Measurements from ENCODE around the gene SLC34A1. TPM values are rescaled to one million over a fixed set of nuclear protein-coding genes. Genes with fewer than 3 reads are reported as not detected.
A peak's percentile ranks its signal among the peaks of the same experiment; 100 is the strongest.

SLC34A1 gene
- total and polyA plus RNA-seq, 2 of the 13 experiments (the other 11 are each of a cell fraction or from before 2014, with no cell fraction given), result 0.03 to 0.20 TPM

GRCh38 chr5:177446200-177447065 lies 62.2 kb downstream of the SLC34A1 start, which contains the start of gene PRR7 (continued):
- TF ChIP-seq ZNF704 (CRISPR knock-in tag; IDR thresholded peaks at IDR 0.05; ENCODE audit: borderline replicate concordance) (no peak), MAZ (IDR thresholded peaks at IDR 0.05; ENCODE audit: borderline replicate concordance, low read depth, low read length) (no peak), MAZ (CRISPR knock-in tag; IDR thresholded peaks at IDR 0.05; ENCODE audit: low read depth) (peak; percentile 72; the same call in 1 of the 2 replicates), AGO1 (IDR thresholded peaks at IDR 0.05; ENCODE audit: low read depth, low read length, poor library complexity, severe bottlenecking) (peak; percentile 97), ZBTB34 (CRISPR knock-in tag; IDR thresholded peaks at IDR 0.05) (no peak), ZNF446 (CRISPR knock-in tag; IDR thresholded peaks at IDR 0.05) (0 out of 2 replicates have a peak, but pooled peaks have one; percentile 60), PAXIP1 (CRISPR knock-in tag; conservative IDR thresholded peaks at IDR 0.05) (no peak), GMEB1 (CRISPR knock-in tag; IDR thresholded peaks at IDR 0.05; ENCODE audit: borderline replicate concordance) (no peak), ZNF383 (CRISPR knock-in tag; IDR thresholded peaks at IDR 0.05; ENCODE audit: borderline replicate concordance) (no peak), SKIL (CRISPR knock-in tag; IDR thresholded peaks at IDR 0.05; ENCODE audit: borderline replicate concordance) (no peak), BCL3 (CRISPR knock-in tag; IDR thresholded peaks at IDR 0.05) (peak; percentile 69; the same call in 1 of the 2 replicates), POLR2G (IDR thresholded peaks at IDR 0.05; ENCODE audit: low read depth, low read length) (peak; percentile 50), POLR2AphosphoS2 (IDR thresholded peaks at IDR 0.05; ENCODE audit: low read depth, low read length) (no peak), ZFP36L2 (CRISPR knock-in tag; IDR thresholded peaks at IDR 0.05) (no peak), POLR2A (IDR thresholded peaks at IDR 0.05; ENCODE audit: insufficient read depth in 1 of 2, low read depth in 2 of 2, low read length in 2 of 2) (peak in 1 of 2 experiments; percentile 41; a peak in 1 of 4 replicates)
